HUES64 (cell line): ENCODE measurements around the gene CYB5A.
"Not testable (repeated sequence)": the region's sequence is repeated elsewhere in the genome, so short reads cannot be mapped to it uniquely, and the experiment has no call there.

Source experiments
- H3K27ac ChIP-seq: 2 replicates; pipeline ENCODE4 v1.7.0; 2013; ENCODE audit warnings: low read depth, low read length, inconsistent platforms
- H3K27me3 ChIP-seq: 2 replicates; pipeline ENCODE4 v1.6.1; 2013; ENCODE audit warnings: mild to moderate bottlenecking, low read length; ENCODE audit not compliant: insufficient read depth
- H3K36me3 ChIP-seq: 2 replicates; pipeline ENCODE4 v1.6.1; 2013; ENCODE audit warnings: mild to moderate bottlenecking, low read length; ENCODE audit not compliant: insufficient read depth
- H3K4me1 ChIP-seq: 2 replicates; pipeline ENCODE4 v1.6.1; 2013; ENCODE audit warnings: mild to moderate bottlenecking, low read length, moderate library complexity; ENCODE audit not compliant: insufficient read depth
- H3K4me3 ChIP-seq: 2 replicates; pipeline ENCODE4 v1.5.1; 2013; ENCODE audit warnings: mild to moderate bottlenecking, low read length, moderate library complexity
- H3K9ac ChIP-seq: 2 replicates; pipeline ENCODE4 v1.6.1; 2013; ENCODE audit warnings: mild to moderate bottlenecking, low read depth, low read length
- H3K9me3 ChIP-seq: 2 replicates; pipeline ENCODE4 v1.6.1; 2013; ENCODE audit warnings: low read depth, low read length; ENCODE audit not compliant: insufficient read depth
- WGBS: fragments of 150-250, 120-280 bp; methylation state at CpG from one replicate; pipeline ENCODE4 v1.1.7; 2013; ENCODE audit warnings: missing lambda C conversion rate; 5-methylcytosine and 5-hydroxymethylcytosine counted together

Gene CYB5A

GRCh38 chr18:74292982-74293381 lies 1.2 kb upstream of the CYB5A start:
- not testable (repeated sequence) for H3K4me3 ChIP-seq, H3K36me3 ChIP-seq, H3K9ac ChIP-seq, H3K9me3 ChIP-seq, H3K27me3 ChIP-seq, H3K27ac ChIP-seq
- peaks cover 13% of the 10 kb centered on the region for H3K4me1 ChIP-seq
- 90% methylated on average over 3 of the region's 3 CpGs for WGBS

- Histone ChIP-seq H3K27me3 (peaks cover 6% of the 10 kb centered on the region; the same call in 1 of the 2 replicates), H3K27ac (no peak overlapping the region), H3K9me3 (no peaks in the 10 kb centered on the region), H3K36me3 (no peaks in the 10 kb centered on the region), H3K4me1 (peaks cover 18% of the 10 kb centered on the region), H3K9ac (peak overlapping the region; percentile 69; the same call in 1 of the 2 replicates), H3K4me3 (peak overlapping the region; percentile 88)
- 43% methylated on average over 4 of the region's 4 CpGs for WGBS
Measured at GRCh38 chr18:74292541-74292858, 737 bp upstream of the CYB5A start.

GRCh38 chr18:74291472-74291770 lies 342 bp downstream of the CYB5A start:
- peaks cover 24% of the 10 kb centered on the region for H3K4me1 ChIP-seq
- peak overlapping the region; percentile 88 for H3K4me3 ChIP-seq
- H3K36me3 ChIP-seq = no peaks in the 10 kb centered on the region
- no peak overlapping the region for H3K27ac ChIP-seq
- WGBS = 2% methylated on average over 30 of the region's 30 CpGs
- H3K9me3 ChIP-seq = no peaks in the 10 kb centered on the region
- peaks cover 6% of the 10 kb centered on the region; the same call in 1 of the 2 replicates for H3K27me3 ChIP-seq
- peak overlapping the region; percentile 63 for H3K9ac ChIP-seq

- WGBS = 20% methylated on average over 57 of the region's 57 CpGs
- Histone ChIP-seq H3K9ac (peak overlapping the region; percentile 63; the same call in 1 of the 2 replicates), H3K4me3 (peak overlapping the region; percentile 88), H3K4me1 (peaks cover 24% of the 10 kb centered on the region), H3K27me3 (peaks cover 6% of the 10 kb centered on the region; the same call in 1 of the 2 replicates), H3K27ac (no peak overlapping the region), H3K36me3 (no peaks in the 10 kb centered on the region), H3K9me3 (no peaks in the 10 kb centered on the region)
Measured at GRCh38 chr18:74290794-74291471, 830 bp downstream of the CYB5A start.

GRCh38 chr18:74290021-74290420 lies 1.7 kb downstream of the CYB5A start:
- H3K4me3 ChIP-seq = no peak overlapping the region
- WGBS = 96% methylated on average over 7 of the region's 7 CpGs
- peaks cover 6% of the 10 kb centered on the region; the same call in 1 of the 2 replicates for H3K27me3 ChIP-seq
- no peaks in the 10 kb centered on the region for H3K36me3 ChIP-seq
- no peaks in the 10 kb centered on the region for H3K9me3 ChIP-seq
- H3K4me1 ChIP-seq = peaks cover 27% of the 10 kb centered on the region
- no peak overlapping the region for H3K9ac ChIP-seq
- no peak overlapping the region for H3K27ac ChIP-seq

- Histone ChIP-seq H3K36me3 (no peaks in the 10 kb centered on the region), H3K9ac (no peak overlapping the region), H3K9me3 (no peaks in the 10 kb centered on the region), H3K4me3 (no peak overlapping the region), H3K27me3 (peaks cover 6% of the 10 kb centered on the region; the same call in 1 of the 2 replicates), H3K27ac (no peak overlapping the region), H3K4me1 (peaks cover 36% of the 10 kb centered on the region)
- WGBS = 96% methylated on average over 2 of the region's 3 CpGs
Measured at GRCh38 chr18:74289137-74289536, 2.6 kb downstream of the CYB5A start.

GRCh38 chr18:74288730-74289129 lies 3.0 kb downstream of the CYB5A start:
- peaks cover 6% of the 10 kb centered on the region; the same call in 1 of the 2 replicates for H3K27me3 ChIP-seq
- peaks cover 38% of the 10 kb centered on the region for H3K4me1 ChIP-seq
- WGBS = 88% methylated on average over 9 of the region's 9 CpGs
- H3K27ac ChIP-seq = no peak overlapping the region
- no peak overlapping the region for H3K4me3 ChIP-seq
- no peak overlapping the region for H3K9ac ChIP-seq
- no peaks in the 10 kb centered on the region for H3K36me3 ChIP-seq
- H3K9me3 ChIP-seq = no peaks in the 10 kb centered on the region

GRCh38 chr18:74288041-74288440 lies 3.7 kb downstream of the CYB5A start:
- Histone ChIP-seq H3K4me1 (peaks cover 45% of the 10 kb centered on the region), H3K27me3 (peaks cover 6% of the 10 kb centered on the region; the same call in 1 of the 2 replicates), H3K9ac (no peak overlapping the region), H3K36me3 (no peaks in the 10 kb centered on the region), H3K27ac (no peak overlapping the region), H3K4me3 (no peak overlapping the region), H3K9me3 (no peaks in the 10 kb centered on the region)
- WGBS = 88% methylated on average over 5 of the region's 5 CpGs

GRCh38 chr18:74286856-74287255 lies 4.9 kb downstream of the CYB5A start:
- Histone ChIP-seq H3K27me3 (peaks cover 6% of the 10 kb centered on the region; the same call in 1 of the 2 replicates), H3K4me3 (no peak overlapping the region), H3K9me3 (no peaks in the 10 kb centered on the region), H3K27ac (no peak overlapping the region), H3K36me3 (no peaks in the 10 kb centered on the region), H3K9ac (no peak overlapping the region), H3K4me1 (peaks cover 57% of the 10 kb centered on the region)
- WGBS = 100% methylated on average over 1 of the region's 2 CpGs

- no peaks in the 10 kb centered on the region for H3K9me3 ChIP-seq
- H3K36me3 ChIP-seq = no peaks in the 10 kb centered on the region
- WGBS = 88% methylated on average over 4 of the region's 4 CpGs
- no peak overlapping the region for H3K27ac ChIP-seq
- H3K4me1 ChIP-seq = peaks cover 62% of the 10 kb centered on the region
- H3K9ac ChIP-seq = no peak overlapping the region
- peaks cover 6% of the 10 kb centered on the region; the same call in 1 of the 2 replicates for H3K27me3 ChIP-seq
- H3K4me3 ChIP-seq = no peak overlapping the region
Measured at GRCh38 chr18:74286106-74286855, 5.5 kb downstream of the CYB5A start.

- WGBS = 87% methylated on average over 2 of the region's 3 CpGs
- not testable (repeated sequence) for H3K4me3 ChIP-seq, H3K27ac ChIP-seq, H3K9ac ChIP-seq, H3K27me3 ChIP-seq, H3K36me3 ChIP-seq, H3K9me3 ChIP-seq
- H3K4me1 ChIP-seq = peaks cover 69% of the 10 kb centered on the region
Measured at GRCh38 chr18:74285583-74285982, 6.2 kb downstream of the CYB5A start.
